SK-N-SH treated with all-trans-retinoic acid at 6 μM for 48 hours (cell line): ENCODE results near the gene CTCF.

Experiments used
- ATAC-seq: fragments of 200-7000 bp; cut with Tn5 transposase; 3 replicates; pipeline ENCODE4 v1.9.1; 2020; ENCODE audit warnings: mild to moderate bottlenecking, moderate library complexity
- ARNTL ChIP-seq: fragments of 450-650 bp; formaldehyde crosslinking; IDR thresholded peaks from 2 replicates; pipeline ENCODE4 v1.5.0; 2020; ENCODE audit warnings: low read depth, mild to moderate bottlenecking, moderate library complexity, borderline replicate concordance
- BACH2 ChIP-seq: fragments of 250-450 bp; sonication (Bioruptor Pico); IDR thresholded peaks from 2 replicates; pipeline ENCODE4 v1.9.0; 2021; ENCODE audit warnings: mild to moderate bottlenecking, borderline replicate concordance
- GLIS3 ChIP-seq: fragments of 250-450 bp; sonication (Bioruptor Pico); IDR thresholded peaks from 2 replicates; pipeline ENCODE4 v1.5.0; 2020; ENCODE audit warnings: mild to moderate bottlenecking, moderate library complexity
- OSR1 ChIP-seq: fragments of 250-450 bp; sonication (Bioruptor Pico); IDR thresholded peaks from 2 replicates; pipeline ENCODE4 v1.8.0; 2022; ENCODE audit warnings: moderate library complexity, mild to moderate bottlenecking, inconsistent platforms
- SNAI2 ChIP-seq: fragments of 250-450 bp; sonication (Bioruptor Pico); IDR thresholded peaks from 2 replicates; pipeline ENCODE4 v1.5.0; 2020; ENCODE audit warnings: mild to moderate bottlenecking, moderate library complexity
- TCF4 ChIP-seq: fragments of 250-450 bp; sonication (Bioruptor Pico); IDR thresholded peaks from 2 replicates; pipeline ENCODE4 v1.8.0; 2021; ENCODE audit warnings: mild to moderate bottlenecking, moderate library complexity, borderline replicate concordance
- TOX ChIP-seq: fragments of 250-450 bp; sonication (Bioruptor Pico); IDR thresholded peaks from 2 replicates; pipeline ENCODE4 v1.8.0; 2021; ENCODE audit warnings: mild to moderate bottlenecking, moderate library complexity, borderline replicate concordance
- ZC3H10 ChIP-seq: fragments of 250-450 bp; sonication (Bioruptor Pico); IDR thresholded peaks from 2 replicates; pipeline ENCODE4 v1.5.1; 2021; ENCODE audit warnings: mild to moderate bottlenecking, moderate library complexity
- ZFP3 ChIP-seq: fragments of 250-450 bp; sonication (Bioruptor Pico); IDR thresholded peaks from 2 replicates; pipeline ENCODE4 v1.5.0; 2020; ENCODE audit warnings: mild to moderate bottlenecking, moderate library complexity
- ZFP30 ChIP-seq: fragments of 450-650 bp; formaldehyde crosslinking; IDR thresholded peaks from 2 replicates; pipeline ENCODE4 v1.5.0; 2022; ENCODE audit warnings: mild to moderate bottlenecking, moderate library complexity
- ZNF565 ChIP-seq: fragments of 450-650 bp; formaldehyde crosslinking; conservative IDR thresholded peaks from 2 replicates; pipeline ENCODE4 v1.5.0; 2020; ENCODE audit warnings: low read depth, mild to moderate bottlenecking, moderate library complexity
- ZNF70 ChIP-seq: fragments of 450-650 bp; formaldehyde crosslinking; IDR thresholded peaks from 2 replicates; pipeline ENCODE4 v1.5.0; 2020; ENCODE audit warnings: mild to moderate bottlenecking, moderate library complexity
- ZNF8 ChIP-seq: fragments of 450-650 bp; formaldehyde crosslinking; IDR thresholded peaks from 2 replicates; pipeline ENCODE4 v1.5.0; 2020; ENCODE audit warnings: mild to moderate bottlenecking, moderate library complexity
- TF ChIP-seq, protein P1 (sequence below): fragments of 250-450 bp; sonication (Bioruptor Pico); IDR thresholded peaks from 2 replicates; pipeline ENCODE4 v1.5.0; 2020; ENCODE audit warnings: mild to moderate bottlenecking, moderate library complexity
- TF ChIP-seq, protein P2 (sequence below): fragments of 250-450 bp; sonication (Bioruptor Pico); IDR thresholded peaks from 2 replicates; pipeline ENCODE4 v1.5.1; 2021; ENCODE audit warnings: mild to moderate bottlenecking, moderate library complexity
- TF ChIP-seq, protein P3 (sequence below): fragments of 250-450 bp; sonication (Bioruptor Pico); IDR thresholded peaks from 2 replicates; pipeline ENCODE4 v1.5.1; 2020; ENCODE audit warnings: low read depth, mild to moderate bottlenecking, moderate library complexity
- TF ChIP-seq, protein P4 (sequence below): fragments of 250-450 bp; sonication (Bioruptor Pico); IDR thresholded peaks from 2 replicates; pipeline ENCODE4 v1.8.0; 2020; ENCODE audit warnings: mild to moderate bottlenecking, moderate library complexity, borderline replicate concordance

CTCF gene

DNA sequence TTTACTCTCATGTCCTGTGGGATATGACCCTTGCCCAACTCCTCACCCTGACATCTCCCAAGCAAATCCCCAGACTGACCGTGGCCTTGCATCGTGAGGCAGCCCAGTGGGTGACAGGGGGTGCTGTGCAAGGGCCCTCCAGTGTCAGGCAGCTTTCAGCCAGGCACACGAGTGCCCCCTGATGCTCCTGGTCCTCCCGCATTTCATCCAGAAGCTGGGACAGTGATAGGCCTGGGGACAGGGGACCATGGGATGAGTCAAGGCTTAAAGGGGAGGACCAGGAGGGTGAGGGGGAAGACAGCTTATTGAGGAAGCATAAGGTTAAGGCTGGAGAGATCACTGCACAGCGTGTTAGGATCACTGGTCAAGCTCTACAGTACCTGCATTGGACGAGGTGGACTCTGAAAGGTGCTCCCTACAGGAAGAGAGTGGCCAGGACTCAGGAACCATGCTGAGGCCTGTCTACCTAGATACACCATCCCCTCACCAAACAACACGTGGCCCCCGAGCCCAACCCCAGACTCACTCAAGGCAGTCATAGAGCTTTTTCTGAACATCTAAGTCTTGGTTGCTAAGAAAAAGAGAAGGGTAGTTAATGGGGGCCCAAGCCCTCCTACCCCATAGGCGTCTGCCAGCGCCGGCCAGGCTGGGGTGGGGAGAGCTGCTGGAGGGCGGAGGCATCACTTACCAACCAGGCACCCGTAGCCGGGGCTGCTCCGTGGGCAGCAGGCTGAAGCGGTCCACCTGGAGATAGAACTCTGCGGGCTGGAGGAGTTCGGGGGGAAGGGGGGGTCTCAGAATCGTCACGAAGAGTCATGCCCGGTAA is 96.7 kb downstream of the CTCF start:
- TF ChIP-seq BACH2 (CRISPR knock-in tag), result no peak
- no peak for TF ChIP-seq ZFP30 (CRISPR knock-in tag)
- TF ChIP-seq, protein P1, sequence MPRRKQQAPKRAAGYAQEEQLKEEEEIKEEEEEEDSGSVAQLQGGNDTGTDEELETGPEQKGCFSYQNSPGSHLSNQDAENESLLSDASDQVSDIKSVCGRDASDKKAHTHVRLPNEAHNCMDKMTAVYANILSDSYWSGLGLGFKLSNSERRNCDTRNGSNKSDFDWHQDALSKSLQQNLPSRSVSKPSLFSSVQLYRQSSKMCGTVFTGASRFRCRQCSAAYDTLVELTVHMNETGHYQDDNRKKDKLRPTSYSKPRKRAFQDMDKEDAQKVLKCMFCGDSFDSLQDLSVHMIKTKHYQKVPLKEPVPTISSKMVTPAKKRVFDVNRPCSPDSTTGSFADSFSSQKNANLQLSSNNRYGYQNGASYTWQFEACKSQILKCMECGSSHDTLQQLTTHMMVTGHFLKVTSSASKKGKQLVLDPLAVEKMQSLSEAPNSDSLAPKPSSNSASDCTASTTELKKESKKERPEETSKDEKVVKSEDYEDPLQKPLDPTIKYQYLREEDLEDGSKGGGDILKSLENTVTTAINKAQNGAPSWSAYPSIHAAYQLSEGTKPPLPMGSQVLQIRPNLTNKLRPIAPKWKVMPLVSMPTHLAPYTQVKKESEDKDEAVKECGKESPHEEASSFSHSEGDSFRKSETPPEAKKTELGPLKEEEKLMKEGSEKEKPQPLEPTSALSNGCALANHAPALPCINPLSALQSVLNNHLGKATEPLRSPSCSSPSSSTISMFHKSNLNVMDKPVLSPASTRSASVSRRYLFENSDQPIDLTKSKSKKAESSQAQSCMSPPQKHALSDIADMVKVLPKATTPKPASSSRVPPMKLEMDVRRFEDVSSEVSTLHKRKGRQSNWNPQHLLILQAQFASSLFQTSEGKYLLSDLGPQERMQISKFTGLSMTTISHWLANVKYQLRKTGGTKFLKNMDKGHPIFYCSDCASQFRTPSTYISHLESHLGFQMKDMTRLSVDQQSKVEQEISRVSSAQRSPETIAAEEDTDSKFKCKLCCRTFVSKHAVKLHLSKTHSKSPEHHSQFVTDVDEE (CRISPR knock-in tag), result no peak
- TF ChIP-seq OSR1 (CRISPR knock-in tag), result no peak
- TF ChIP-seq ARNTL (CRISPR knock-in tag), result no peak
- TF ChIP-seq, protein P2, sequence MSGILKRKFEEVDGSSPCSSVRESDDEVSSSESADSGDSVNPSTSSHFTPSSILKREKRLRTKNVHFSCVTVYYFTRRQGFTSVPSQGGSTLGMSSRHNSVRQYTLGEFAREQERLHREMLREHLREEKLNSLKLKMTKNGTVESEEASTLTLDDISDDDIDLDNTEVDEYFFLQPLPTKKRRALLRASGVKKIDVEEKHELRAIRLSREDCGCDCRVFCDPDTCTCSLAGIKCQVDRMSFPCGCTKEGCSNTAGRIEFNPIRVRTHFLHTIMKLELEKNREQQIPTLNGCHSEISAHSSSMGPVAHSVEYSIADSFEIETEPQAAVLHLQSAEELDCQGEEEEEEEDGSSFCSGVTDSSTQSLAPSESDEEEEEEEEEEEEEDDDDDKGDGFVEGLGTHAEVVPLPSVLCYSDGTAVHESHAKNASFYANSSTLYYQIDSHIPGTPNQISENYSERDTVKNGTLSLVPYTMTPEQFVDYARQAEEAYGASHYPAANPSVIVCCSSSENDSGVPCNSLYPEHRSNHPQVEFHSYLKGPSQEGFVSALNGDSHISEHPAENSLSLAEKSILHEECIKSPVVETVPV (CRISPR knock-in tag), result no peak
- TF ChIP-seq, protein P3, sequence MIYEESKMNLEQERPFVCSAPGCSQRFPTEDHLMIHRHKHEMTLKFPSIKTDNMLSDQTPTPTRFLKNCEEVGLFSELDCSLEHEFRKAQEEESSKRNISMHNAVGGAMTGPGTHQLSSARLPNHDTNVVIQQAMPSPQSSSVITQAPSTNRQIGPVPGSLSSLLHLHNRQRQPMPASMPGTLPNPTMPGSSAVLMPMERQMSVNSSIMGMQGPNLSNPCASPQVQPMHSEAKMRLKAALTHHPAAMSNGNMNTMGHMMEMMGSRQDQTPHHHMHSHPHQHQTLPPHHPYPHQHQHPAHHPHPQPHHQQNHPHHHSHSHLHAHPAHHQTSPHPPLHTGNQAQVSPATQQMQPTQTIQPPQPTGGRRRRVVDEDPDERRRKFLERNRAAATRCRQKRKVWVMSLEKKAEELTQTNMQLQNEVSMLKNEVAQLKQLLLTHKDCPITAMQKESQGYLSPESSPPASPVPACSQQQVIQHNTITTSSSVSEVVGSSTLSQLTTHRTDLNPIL (CRISPR knock-in tag), result no peak
- no peak for TF ChIP-seq GLIS3 (CRISPR knock-in tag)
- TF ChIP-seq TOX (CRISPR knock-in tag), result no peak
- TF ChIP-seq ZNF70 (CRISPR knock-in tag), result no peak
- no peak for TF ChIP-seq TCF4 (CRISPR knock-in tag)
- no peak for TF ChIP-seq ZFP3
- TF ChIP-seq, protein P4, sequence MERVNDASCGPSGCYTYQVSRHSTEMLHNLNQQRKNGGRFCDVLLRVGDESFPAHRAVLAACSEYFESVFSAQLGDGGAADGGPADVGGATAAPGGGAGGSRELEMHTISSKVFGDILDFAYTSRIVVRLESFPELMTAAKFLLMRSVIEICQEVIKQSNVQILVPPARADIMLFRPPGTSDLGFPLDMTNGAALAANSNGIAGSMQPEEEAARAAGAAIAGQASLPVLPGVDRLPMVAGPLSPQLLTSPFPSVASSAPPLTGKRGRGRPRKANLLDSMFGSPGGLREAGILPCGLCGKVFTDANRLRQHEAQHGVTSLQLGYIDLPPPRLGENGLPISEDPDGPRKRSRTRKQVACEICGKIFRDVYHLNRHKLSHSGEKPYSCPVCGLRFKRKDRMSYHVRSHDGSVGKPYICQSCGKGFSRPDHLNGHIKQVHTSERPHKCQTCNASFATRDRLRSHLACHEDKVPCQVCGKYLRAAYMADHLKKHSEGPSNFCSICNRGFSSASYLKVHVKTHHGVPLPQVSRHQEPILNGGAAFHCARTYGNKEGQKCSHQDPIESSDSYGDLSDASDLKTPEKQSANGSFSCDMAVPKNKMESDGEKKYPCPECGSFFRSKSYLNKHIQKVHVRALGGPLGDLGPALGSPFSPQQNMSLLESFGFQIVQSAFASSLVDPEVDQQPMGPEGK (CRISPR knock-in tag), result no peak
- ATAC-seq, result peak; percentile 0; the same call in 1 of the 3 replicates

DNA sequence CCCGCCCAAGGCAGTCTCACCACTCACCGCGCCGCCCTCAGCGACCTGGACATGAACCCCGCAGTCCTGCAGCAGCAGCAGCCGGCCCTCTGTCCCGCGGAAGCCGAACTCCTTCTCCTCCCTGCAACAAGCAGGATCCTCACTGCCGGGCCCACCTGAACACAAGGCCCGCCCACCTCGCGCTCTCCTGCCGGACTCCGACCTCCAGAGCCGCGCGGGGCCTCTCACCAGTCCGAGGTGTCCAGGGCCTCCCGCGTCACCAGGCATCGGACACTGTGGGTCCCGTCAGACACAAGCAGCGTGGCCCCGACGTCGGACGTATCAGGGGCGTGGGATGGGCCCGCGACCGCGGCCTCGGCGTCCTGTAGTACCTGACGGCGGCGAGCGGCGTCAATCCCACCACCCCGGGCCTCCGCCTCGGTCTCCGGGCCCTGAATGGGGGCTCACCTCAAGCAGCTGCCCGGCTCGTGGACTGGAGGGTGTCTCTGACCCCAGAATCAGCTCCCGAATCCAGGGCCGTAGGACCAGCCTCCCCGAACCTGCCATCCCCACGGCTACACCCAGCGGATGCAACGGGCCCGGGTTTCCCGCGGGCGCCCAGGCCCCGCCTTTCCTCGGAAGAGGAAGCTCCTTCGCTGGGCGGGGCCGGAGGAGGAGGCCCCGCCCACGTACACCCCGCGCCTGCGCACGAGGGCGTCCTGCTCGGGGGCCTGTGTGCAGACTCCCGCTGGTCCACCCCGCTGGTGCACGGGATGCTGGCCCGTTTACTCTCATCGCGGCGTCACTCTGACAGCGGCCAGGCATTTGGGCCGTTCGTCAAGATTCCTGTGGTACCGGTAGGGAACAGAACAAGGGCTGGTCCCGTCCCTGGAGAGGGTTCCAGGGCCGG is 97.6 kb downstream of the CTCF start, which contains the start of gene ACD:
Gene ACD (minus strand): TSS at position 586 of the 889 bp plus-strand sequence. CDS start 40 bp downstream, at position 546.
- TF ChIP-seq ZNF565 (CRISPR knock-in tag), result no peak
- TF ChIP-seq, protein P4 (CRISPR knock-in tag), result no peak
- TF ChIP-seq SNAI2 (CRISPR knock-in tag), result no peak
- no peak for TF ChIP-seq BACH2 (CRISPR knock-in tag)
- no peak for TF ChIP-seq ZC3H10 (CRISPR knock-in tag)
- TF ChIP-seq, protein P1 (CRISPR knock-in tag), result no peak
- TF ChIP-seq TCF4 (CRISPR knock-in tag), result no peak
- no peak for TF ChIP-seq ZNF8 (CRISPR knock-in tag)
- TF ChIP-seq OSR1 (CRISPR knock-in tag), result no peak
- peak; percentile 77 for ATAC-seq
